ENCODE data around the gene C1QTNF12.

DNA sequence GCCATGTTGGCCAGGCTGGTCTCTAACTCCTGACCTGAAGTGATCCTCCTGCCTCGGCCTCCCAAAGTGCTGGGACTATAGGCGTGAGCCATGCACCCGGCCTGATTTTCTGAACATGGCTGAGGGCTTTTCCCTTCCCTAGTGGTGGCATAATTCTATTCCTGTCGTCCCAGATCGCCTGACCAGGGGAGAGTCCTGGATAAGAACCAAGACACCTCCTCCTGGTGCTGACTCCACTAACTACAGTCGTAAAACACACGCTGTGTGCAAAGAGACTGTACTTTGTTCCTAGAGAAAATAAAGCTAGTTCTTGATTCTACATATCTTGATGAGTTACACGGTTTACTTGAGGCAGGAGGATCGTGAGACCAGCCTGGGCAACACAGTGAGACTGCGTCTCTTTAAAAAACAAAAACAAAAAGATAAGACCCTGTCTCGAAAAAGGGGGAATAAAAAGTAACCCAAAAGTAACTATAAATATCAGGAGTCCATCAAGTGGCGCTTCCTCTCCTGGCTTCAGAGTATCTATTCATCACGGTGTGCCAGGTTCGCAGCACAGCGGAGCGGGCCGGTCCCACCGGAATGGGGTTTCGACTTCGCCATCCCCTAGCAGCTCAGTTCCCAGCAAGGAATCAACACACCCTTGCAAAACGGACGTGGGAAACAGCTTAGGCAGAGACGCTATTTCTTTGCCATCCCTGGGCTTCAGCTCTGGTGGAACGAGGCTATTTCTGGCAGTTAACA lies 15.7 kb downstream of the C1QTNF12 start:
- TF ChIP-seq, protein P1, sequence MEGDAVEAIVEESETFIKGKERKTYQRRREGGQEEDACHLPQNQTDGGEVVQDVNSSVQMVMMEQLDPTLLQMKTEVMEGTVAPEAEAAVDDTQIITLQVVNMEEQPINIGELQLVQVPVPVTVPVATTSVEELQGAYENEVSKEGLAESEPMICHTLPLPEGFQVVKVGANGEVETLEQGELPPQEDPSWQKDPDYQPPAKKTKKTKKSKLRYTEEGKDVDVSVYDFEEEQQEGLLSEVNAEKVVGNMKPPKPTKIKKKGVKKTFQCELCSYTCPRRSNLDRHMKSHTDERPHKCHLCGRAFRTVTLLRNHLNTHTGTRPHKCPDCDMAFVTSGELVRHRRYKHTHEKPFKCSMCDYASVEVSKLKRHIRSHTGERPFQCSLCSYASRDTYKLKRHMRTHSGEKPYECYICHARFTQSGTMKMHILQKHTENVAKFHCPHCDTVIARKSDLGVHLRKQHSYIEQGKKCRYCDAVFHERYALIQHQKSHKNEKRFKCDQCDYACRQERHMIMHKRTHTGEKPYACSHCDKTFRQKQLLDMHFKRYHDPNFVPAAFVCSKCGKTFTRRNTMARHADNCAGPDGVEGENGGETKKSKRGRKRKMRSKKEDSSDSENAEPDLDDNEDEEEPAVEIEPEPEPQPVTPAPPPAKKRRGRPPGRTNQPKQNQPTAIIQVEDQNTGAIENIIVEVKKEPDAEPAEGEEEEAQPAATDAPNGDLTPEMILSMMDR (IDR thresholded peaks at IDR 0.05; ENCODE audit: low read length), result no peak; the same call in 1 of the 2 replicates
- no peak for TF ChIP-seq EZH2 (optimal IDR thresholded peaks at IDR 0.05; ENCODE audit: low read depth, low read length)
- no peak for TF ChIP-seq EZH2phosphoT487 (IDR thresholded peaks at IDR 0.05; ENCODE audit: low read length)

Data from MM.1S (cell line).